K562 (cell line): ENCODE measurements around the gene KBTBD4. TPM values are rescaled to one million over a fixed set of nuclear protein-coding genes. Genes with fewer than 3 reads are reported as not detected.

Experiments
- DNMT1 ChIP-seq: fragments of 450-650 bp; IDR thresholded peaks from 2 replicates; pipeline ENCODE4 v1.6.1; 2016; ENCODE audit warnings: antibody characterized with exemption, mild to moderate bottlenecking
- EGR1 ChIP-seq: fragments of 450-650 bp; conservative IDR thresholded peaks from 2 replicates; pipeline ENCODE4 v1.6.1; 2017; ENCODE audit warnings: mild to moderate bottlenecking
- HNRNPL ChIP-seq: fragments of 200-400 bp; formaldehyde crosslinking; IDR thresholded peaks from 2 replicates; pipeline ENCODE4 v1.6.1; 2017; ENCODE audit warnings: low read depth, mild to moderate bottlenecking, low read length
- THAP12 ChIP-seq: fragments of 250-450 bp; sonication (Bioruptor Pico); IDR thresholded peaks from 2 replicates; pipeline ENCODE4 v1.9.0; 2021; ENCODE audit warnings: mild to moderate bottlenecking, inconsistent platforms
- ZNF23 ChIP-seq: fragments of 250-450 bp; sonication (Bioruptor Pico); IDR thresholded peaks from 2 replicates; pipeline ENCODE4 v1.4.0; 2020; ENCODE audit warnings: mild to moderate bottlenecking
- ZNF449 ChIP-seq: fragments of 250-450 bp; sonication (Bioruptor Pico); IDR thresholded peaks from 2 replicates; pipeline ENCODE4 v1.8.0; 2022; ENCODE audit warnings: moderate library complexity, mild to moderate bottlenecking, inconsistent platforms
- polyA plus RNA-seq, 8 experiments: library from polyadenylated mRNA; depleted of rRNA in 4 of 8; stranded (reverse) in 5 of 8; unstranded in 3 of 8; fragments of >200 nt; fragmentation: Nextera tagmentation in 2 of 8; fragmentation: Illumina TruSeq in 1 of 8; extraction: Ambion mirVana in 2 of 8; extraction: Trizol in 1 of 8; gene quantifications; 2 replicates each; pipeline versions ENCODE4 v1.2.1 to v1.2.3, GENCODE V29; 2011 to 2014; ENCODE audit warnings: inconsistent platforms in 1 of 8, missing spikeins in 1 of 8
- total RNA-seq, 7 experiments: library from RNA; depleted of rRNA in 6 of 7; stranded (reverse); fragments of >200 nt in 6 of 7; fragmentation: Illumina TruSeq in 2 of 7; extraction: Trizol in 2 of 7; gene quantifications; 2 replicates each; pipeline versions ENCODE4 v1.2.1 to v1.2.3, GENCODE V29; 2011 to 2021; ENCODE audit warnings: low replicate concordance in 1 of 7
- TF ChIP-seq, protein P1 (sequence below), 2 experiments: fragments of 200-800 bp in 1 of 2; sonication (Bioruptor generic) in 1 of 2; sonication (generic) in 1 of 2; formaldehyde crosslinking in 1 of 2; IDR thresholded peaks in 1 of 2; conservative IDR thresholded peaks in 1 of 2; 2 replicates each; pipeline versions ENCODE4 v1.5.0 to v1.6.1; 2016 to 2020; ENCODE audit warnings: missing compliant biosample characterization in 1 of 2, missing genetic modification characterization in 1 of 2, missing genetic modification reagents in 1 of 2
- TF ChIP-seq, protein P2 (sequence below): fragments of 450-650 bp; IDR thresholded peaks from 2 replicates; pipeline ENCODE4 v1.6.1; 2016
- TF ChIP-seq, protein P3 (sequence below), 2 experiments: IDR thresholded peaks in 1 of 2; conservative IDR thresholded peaks in 1 of 2; 2 replicates each; pipeline ENCODE4 v1.6.1; 2016; ENCODE audit warnings: low read depth in 2 of 2, mild to moderate bottlenecking in 1 of 2, missing compliant biosample characterization in 1 of 2, missing genetic modification characterization in 1 of 2, moderate library complexity in 1 of 2
- TF ChIP-seq, protein P4 (sequence below): fragments of 450-650 bp; formaldehyde crosslinking; IDR thresholded peaks from 2 replicates; pipeline ENCODE4 v1.4.0; 2022; ENCODE audit warnings: missing genetic modification characterization
- TF ChIP-seq, protein P5 (sequence below): sonication (generic); formaldehyde crosslinking; IDR thresholded peaks from 2 replicates; pipeline ENCODE4 v1.8.0; 2023; ENCODE audit warnings: mild to moderate bottlenecking, missing genetic modification reagents

The KBTBD4 gene
- total and polyA plus RNA-seq, 9 of the 15 experiments (the other 6 are each of a cell fraction or from before 2014, with no cell fraction given) = 7.0 to 33.9 (median 13.3) TPM

DNA sequence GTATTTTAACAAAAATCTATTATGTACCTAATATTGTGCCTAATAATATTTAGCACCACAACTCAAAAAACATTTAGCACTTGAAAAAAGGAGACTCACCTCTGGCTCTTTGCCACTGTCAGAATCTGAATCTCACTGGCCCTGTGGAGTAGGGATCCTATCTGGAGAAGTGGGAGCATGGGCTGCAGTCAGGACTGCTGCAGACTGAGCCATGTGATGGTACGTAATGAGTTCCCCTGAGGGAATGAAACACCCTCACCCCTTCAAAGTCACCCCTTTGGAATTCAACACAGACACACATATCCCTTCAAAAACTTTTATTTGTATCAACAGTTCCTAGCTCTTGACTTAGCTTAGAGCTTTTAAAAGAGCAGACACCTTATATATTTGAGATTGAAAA lies 6.9 kb downstream of the KBTBD4 start (continued):
- TF ChIP-seq EGR1 = no peak
- TF ChIP-seq, protein P1, sequence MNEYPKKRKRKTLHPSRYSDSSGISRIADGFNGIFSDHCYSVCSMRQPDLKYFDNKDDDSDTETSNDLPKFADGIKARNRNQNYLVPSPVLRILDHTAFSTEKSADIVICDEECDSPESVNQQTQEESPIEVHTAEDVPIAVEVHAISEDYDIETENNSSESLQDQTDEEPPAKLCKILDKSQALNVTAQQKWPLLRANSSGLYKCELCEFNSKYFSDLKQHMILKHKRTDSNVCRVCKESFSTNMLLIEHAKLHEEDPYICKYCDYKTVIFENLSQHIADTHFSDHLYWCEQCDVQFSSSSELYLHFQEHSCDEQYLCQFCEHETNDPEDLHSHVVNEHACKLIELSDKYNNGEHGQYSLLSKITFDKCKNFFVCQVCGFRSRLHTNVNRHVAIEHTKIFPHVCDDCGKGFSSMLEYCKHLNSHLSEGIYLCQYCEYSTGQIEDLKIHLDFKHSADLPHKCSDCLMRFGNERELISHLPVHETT (CRISPR knock-in tag; conservative IDR thresholded peaks at IDR 0.05 in 1 of 2, IDR thresholded peaks at IDR 0.05 in 1 of 2) = no peak
- TF ChIP-seq, protein P2, sequence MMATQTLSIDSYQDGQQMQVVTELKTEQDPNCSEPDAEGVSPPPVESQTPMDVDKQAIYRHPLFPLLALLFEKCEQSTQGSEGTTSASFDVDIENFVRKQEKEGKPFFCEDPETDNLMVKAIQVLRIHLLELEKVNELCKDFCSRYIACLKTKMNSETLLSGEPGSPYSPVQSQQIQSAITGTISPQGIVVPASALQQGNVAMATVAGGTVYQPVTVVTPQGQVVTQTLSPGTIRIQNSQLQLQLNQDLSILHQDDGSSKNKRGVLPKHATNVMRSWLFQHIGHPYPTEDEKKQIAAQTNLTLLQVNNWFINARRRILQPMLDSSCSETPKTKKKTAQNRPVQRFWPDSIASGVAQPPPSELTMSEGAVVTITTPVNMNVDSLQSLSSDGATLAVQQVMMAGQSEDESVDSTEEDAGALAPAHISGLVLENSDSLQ = no peak
- TF ChIP-seq DNMT1 = no peak
- TF ChIP-seq HNRNPL = no peak
- TF ChIP-seq, protein P3, sequence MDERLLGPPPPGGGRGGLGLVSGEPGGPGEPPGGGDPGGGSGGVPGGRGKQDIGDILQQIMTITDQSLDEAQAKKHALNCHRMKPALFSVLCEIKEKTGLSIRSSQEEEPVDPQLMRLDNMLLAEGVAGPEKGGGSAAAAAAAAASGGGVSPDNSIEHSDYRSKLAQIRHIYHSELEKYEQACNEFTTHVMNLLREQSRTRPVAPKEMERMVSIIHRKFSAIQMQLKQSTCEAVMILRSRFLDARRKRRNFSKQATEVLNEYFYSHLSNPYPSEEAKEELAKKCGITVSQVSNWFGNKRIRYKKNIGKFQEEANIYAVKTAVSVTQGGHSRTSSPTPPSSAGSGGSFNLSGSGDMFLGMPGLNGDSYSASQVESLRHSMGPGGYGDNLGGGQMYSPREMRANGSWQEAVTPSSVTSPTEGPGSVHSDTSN (CRISPR knock-in tag; IDR thresholded peaks at IDR 0.05; ENCODE audit: low read depth) = no peak
- TF ChIP-seq, protein P3 (tag; conservative IDR thresholded peaks at IDR 0.05; ENCODE audit: low read depth) = no peak
- no peak for TF ChIP-seq ZNF449
- TF ChIP-seq ZNF23 = no peak
- TF ChIP-seq, protein P4, sequence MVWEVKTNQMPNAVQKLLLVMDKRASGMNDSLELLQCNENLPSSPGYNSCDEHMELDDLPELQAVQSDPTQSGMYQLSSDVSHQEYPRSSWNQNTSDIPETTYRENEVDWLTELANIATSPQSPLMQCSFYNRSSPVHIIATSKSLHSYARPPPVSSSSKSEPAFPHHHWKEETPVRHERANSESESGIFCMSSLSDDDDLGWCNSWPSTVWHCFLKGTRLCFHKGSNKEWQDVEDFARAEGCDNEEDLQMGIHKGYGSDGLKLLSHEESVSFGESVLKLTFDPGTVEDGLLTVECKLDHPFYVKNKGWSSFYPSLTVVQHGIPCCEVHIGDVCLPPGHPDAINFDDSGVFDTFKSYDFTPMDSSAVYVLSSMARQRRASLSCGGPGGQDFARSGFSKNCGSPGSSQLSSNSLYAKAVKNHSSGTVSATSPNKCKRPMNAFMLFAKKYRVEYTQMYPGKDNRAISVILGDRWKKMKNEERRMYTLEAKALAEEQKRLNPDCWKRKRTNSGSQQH (CRISPR knock-in tag) = no peak
- TF ChIP-seq THAP12 = no peak
- TF ChIP-seq, protein P5, sequence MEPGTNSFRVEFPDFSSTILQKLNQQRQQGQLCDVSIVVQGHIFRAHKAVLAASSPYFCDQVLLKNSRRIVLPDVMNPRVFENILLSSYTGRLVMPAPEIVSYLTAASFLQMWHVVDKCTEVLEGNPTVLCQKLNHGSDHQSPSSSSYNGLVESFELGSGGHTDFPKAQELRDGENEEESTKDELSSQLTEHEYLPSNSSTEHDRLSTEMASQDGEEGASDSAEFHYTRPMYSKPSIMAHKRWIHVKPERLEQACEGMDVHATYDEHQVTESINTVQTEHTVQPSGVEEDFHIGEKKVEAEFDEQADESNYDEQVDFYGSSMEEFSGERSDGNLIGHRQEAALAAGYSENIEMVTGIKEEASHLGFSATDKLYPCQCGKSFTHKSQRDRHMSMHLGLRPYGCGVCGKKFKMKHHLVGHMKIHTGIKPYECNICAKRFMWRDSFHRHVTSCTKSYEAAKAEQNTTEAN (CRISPR knock-in tag) = no peak
